Heart right ventricle (tissue), 16 donors: ENCODE measurements around the gene ZNF853. TPM values are rescaled to one million over a fixed set of nuclear protein-coding genes. Genes with fewer than 3 reads are reported as not detected.

Experiments used
- ATAC-seq, 8 donors: fragments of 200-7000 bp; cut with Tn5 transposase; one replicate each; pipeline ENCODE4 v1.9.1; 2020; ENCODE audit warnings: mild to moderate bottlenecking in 8 of 8, moderate library complexity in 8 of 8, moderate number of reproducible peaks in 1 of 8
- DNase-seq, 2 donors: peaks; one replicate each; pipeline ENCODE4 v3.0.0-alpha.2; 2020
- H3K27ac ChIP-seq, 10 donors: fragments of 200-600 bp; sonication (generic) in 2 of 10; one replicate each; pipeline versions ENCODE4 v1.5.0 to v1.8.0; 2020 to 2022; ENCODE audit warnings: mild to moderate bottlenecking in 3 of 10
- H3K27me3 ChIP-seq, 7 donors: fragments of 200-600 bp; one replicate each; pipeline ENCODE4 v1.8.0; 2021 to 2022; ENCODE audit warnings: mild to moderate bottlenecking in 2 of 7
- H3K36me3 ChIP-seq, 9 donors: fragments of 200-600 bp; sonication (generic) in 1 of 9; one replicate each; pipeline versions ENCODE4 v1.5.0 to v1.8.0; 2020 to 2022; ENCODE audit warnings: mild to moderate bottlenecking in 2 of 9
- H3K4me1 ChIP-seq, 9 donors: fragments of 200-600 bp; sonication (generic) in 1 of 9; one replicate each; pipeline versions ENCODE4 v1.5.0 to v1.8.0; 2020 to 2022; ENCODE audit warnings: mild to moderate bottlenecking in 4 of 9
- H3K4me3 ChIP-seq, 10 donors: fragments of 200-600 bp; sonication (generic) in 2 of 10; one replicate each; pipeline versions ENCODE4 v1.5.0 to v1.8.0; 2020 to 2022; ENCODE audit warnings: mild to moderate bottlenecking in 7 of 10, moderate library complexity in 2 of 10
- H3K9me3 ChIP-seq, 11 donors: fragments of 200-600 bp in 10 of 11; sonication (generic) in 2 of 11; one replicate each; pipeline versions ENCODE4 v1.5.0 to v1.8.0; 2013 to 2022; ENCODE audit warnings: mild to moderate bottlenecking in 2 of 11, control low read depth in 1 of 11, moderate library complexity in 1 of 11
- WGBS, 2 donors: extraction: QIAGEN DNeasy Blood & Tissue Kit; methylation state at CpG; one replicate each; pipeline ENCODE4 v1.1.7; 2013; ENCODE audit warnings: inconsistent platforms in 1 of 2; 5-methylcytosine and 5-hydroxymethylcytosine counted together
- intact Hi-C, 10 donors: fragments of 100-400 bp; cut with DNase I; formaldehyde crosslinking; loops; one replicate each; pipeline versions ENCODE4 v1.11.1 to v1.14.2; 2022
- polyA plus RNA-seq, 2 donors: library from polyadenylated mRNA; stranded (reverse); fragments of 200-250 nt; gene quantifications; one replicate each; pipeline ENCODE4 v1.2.3, GENCODE V29; 2013
- total RNA-seq, 10 donors: library from RNA; stranded (reverse); fragmentation: NEBNext Ultra II Directional in 3 of 10; extraction: Animal tissue kit (Norgen Biotek cat#: 25700) in 3 of 10; gene quantifications; one replicate each; pipeline versions ENCODE4 v1.2.1 to v1.2.4, GENCODE V29; 2021 to 2023
- TF ChIP-seq, protein P1 (sequence below), 9 donors: fragments of 200-600 bp; sonication (generic) in 2 of 9; IDR thresholded peaks; one replicate each; pipeline versions ENCODE4 v1.5.0 to v1.8.0; 2021 to 2022; ENCODE audit warnings: antibody characterized with exemption in 9 of 9, mild to moderate bottlenecking in 5 of 9, moderate library complexity in 1 of 9
- donor health status: Arrhythmogenic right ventricular cardiomyopathy.
- donor health status: ischemic (EF 13 %, LVEDD 7.1; RV severe dilation, severe dysfunction).
- donor health status: healthy with polysubstance abuse.
- donor health status: DM: no; HTN: yes; CAD: no.
- donor health status: DM: no; HTN: no; CAD: no.
- donor health status: ischemic (EF 25% LVEDD 6.9; RV normal size, moderate dysfunction).
- donor health status: ischemic (EF 25% LVEDD 5.7; RV mildly dilated, moderate dysfunction).
- donor health status: healthy.
- donor health status: DM: yes; HTN: yes; CAD: no.
- donor health status: Ischemic cardiomyopathy.
- donor health status: ischemic (EF 35%, LVEDD 5.7; RV mildly dilated, moderate dysfunction).
- donor health status: nonischemic (EF 11% LVEDD 7.7; RV severe dilation, severe dysfunction).
- donor health status: DM: yes; HTN: yes; CAD: no.
- donor health status: PGD.
- donor health status: ischemic (EF 29% LVEDD 5.4; RV normal size, mild dysfunction).
- donor health status: nonischemic (EF 23%, LVEDD 6.1; RV moderate dilation, normal function).

The ZNF853 gene
- total and polyA plus RNA-seq, 12 donors = 1.2 to 16.3 (median 13.2) TPM

DNA sequence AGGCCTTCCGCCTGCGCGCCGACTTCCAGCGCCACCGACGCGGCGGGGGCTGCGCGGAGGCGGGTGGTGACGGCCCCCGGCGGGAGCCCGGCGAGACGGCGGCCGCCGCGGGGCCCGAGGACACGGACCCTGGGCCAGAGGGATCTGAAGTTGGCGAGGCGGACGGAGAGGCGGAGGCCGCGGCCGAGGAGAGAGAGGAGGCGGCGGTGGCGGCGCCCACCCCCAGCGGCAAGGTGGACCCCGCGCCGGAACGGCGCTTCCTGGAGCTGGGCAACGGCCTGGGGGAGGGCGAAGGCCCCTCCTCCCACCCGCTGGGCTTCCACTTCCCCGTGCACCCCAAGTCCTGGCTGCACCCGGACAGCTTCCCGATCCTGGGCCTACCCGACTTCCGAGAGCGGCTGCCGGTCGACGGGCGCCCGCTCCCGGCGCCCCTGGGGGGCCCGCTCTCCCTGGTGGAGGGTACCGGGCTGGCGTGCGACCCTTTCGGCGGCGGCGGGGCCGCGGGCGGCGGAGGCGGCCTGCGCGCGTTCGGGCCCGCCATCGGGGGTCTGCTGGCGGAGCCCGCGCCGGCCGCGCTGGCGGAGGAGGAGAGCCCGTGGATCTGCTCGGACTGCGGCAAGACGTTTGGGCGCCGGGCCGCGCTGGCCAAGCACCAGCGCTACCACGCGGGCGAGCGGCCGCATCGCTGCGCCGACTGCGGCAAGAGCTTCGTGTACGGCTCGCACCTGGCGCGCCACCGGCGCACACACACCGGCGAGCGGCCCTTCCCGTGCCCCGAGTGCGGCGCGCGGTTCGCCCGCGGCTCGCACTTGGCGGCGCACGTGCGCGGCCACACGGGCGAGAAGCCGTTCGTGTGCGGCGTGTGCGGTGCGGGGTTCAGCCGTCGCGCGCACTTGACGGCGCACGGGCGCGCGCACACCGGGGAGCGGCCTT lies 37.9 kb downstream of the ZNF853 start:
- 91 to 94% methylated on average over 115 to 146 of the region's 146 CpGs for WGBS, 2 donors
- no peak for DNase-seq
- peaks cover 6 to 68% (median 20%) of the 10 kb centered on the region in 9 donors for H3K36me3 ChIP-seq

DNA sequence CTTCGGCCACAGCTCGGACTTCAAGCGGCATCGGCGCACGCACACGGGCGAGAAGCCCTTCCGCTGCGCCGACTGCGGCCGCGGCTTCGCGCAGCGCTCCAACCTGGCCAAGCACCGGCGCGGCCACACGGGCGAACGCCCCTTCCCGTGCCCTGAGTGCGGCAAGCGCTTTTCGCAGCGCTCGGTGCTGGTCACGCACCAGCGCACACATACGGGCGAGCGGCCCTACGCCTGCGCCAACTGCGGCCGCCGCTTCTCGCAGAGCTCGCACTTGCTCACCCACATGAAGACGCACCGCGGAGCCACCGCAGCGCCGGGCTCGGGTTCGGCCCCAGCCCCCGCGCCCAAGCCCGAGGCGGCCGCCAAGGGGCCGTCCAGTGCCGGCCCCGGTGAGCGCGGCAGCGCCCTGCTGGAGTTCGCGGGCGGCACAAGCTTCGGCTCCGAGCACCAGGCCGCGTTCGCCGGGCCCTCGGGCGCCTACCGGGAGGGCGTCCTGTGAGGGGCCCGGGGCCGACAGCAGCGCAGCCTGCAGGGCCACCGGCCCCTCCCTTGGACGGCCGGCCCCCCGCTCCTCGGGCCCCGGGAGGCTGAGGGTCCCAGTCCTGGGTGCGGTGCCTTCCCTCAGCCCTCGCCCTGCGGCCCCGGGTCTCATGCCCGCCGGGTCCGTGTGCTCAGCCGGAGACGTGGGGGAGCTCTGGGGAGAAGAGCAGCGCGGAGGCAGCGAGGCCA lies 38.9 kb downstream of the ZNF853 start:
- DNase-seq (no peak), ATAC-seq (no peak)
- intact Hi-C loops = no loop called here
- Histone ChIP-seq H3K36me3 (peaks cover 6 to 59% (median 20%) of the 10 kb centered on the region in 9 donors), H3K4me1 (no peaks in the 10 kb centered on the region), H3K27me3 (no peaks in the 10 kb centered on the region), H3K4me3 (no peak overlapping the region), H3K9me3 (peaks cover 0 to 20% (median 0%) of the 10 kb centered on the region in 11 donors), H3K27ac (no peak overlapping the region)
- TF ChIP-seq, protein P1, sequence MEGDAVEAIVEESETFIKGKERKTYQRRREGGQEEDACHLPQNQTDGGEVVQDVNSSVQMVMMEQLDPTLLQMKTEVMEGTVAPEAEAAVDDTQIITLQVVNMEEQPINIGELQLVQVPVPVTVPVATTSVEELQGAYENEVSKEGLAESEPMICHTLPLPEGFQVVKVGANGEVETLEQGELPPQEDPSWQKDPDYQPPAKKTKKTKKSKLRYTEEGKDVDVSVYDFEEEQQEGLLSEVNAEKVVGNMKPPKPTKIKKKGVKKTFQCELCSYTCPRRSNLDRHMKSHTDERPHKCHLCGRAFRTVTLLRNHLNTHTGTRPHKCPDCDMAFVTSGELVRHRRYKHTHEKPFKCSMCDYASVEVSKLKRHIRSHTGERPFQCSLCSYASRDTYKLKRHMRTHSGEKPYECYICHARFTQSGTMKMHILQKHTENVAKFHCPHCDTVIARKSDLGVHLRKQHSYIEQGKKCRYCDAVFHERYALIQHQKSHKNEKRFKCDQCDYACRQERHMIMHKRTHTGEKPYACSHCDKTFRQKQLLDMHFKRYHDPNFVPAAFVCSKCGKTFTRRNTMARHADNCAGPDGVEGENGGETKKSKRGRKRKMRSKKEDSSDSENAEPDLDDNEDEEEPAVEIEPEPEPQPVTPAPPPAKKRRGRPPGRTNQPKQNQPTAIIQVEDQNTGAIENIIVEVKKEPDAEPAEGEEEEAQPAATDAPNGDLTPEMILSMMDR (IDR thresholded peaks at IDR 0.05) = no peak
- 93 to 94% methylated on average over 79 to 94 of the region's 94 CpGs for whole genome bisulfite sequencing, 2 donors

More for the DNA sequence above, 37.9 kb downstream of the ZNF853 start:
- TF ChIP-seq, protein P1 (IDR thresholded peaks at IDR 0.05) = no peak
- peaks cover 0 to 20% (median 0%) of the 10 kb centered on the region in 11 donors for H3K9me3 ChIP-seq
- no peaks in the 10 kb centered on the region for H3K4me1 ChIP-seq
- intact Hi-C loops = no loop called here
- no peak overlapping the region for H3K4me3 ChIP-seq
- no peaks in the 10 kb centered on the region for H3K27me3 ChIP-seq
- ATAC-seq = no peak
- H3K27ac ChIP-seq = no peak overlapping the region

DNA sequence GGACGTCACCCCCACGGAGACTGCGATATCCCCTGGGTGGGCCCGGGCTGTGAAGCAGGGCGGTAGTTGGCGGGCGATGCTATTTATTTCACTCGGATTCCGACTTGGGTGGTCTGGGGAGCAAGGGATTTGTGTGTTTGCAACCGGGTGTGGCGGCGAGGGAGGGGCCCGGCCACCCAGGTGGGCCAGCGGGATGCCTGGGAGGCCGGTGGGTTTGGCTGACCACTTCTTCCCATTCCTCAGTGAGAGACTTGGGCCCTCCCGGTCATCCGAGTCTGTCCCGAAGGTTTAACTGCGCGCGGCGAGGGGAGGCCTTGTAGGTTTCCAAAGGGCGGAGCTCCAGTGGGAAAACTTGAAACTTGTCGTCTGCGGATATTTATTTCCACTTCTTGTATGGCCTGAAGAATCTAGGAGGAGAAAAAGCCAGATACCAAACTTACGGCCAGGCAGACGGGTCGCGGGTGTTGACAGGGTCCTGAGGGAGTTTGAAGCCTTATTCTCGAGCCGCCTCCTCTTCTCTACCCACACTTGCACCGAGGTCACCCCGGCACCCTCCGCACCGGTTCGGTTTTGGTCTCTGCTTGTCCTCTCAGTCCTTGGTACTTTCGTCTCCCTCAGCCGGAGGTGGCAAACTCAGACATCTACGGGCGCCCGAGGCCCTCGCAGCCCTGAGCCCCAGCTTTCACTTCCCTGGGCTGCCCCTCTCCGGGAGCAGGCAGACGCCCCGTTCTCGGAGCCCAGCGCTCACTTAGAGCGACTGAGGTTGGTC lies 39.6 kb downstream of the ZNF853 start:
- H3K27ac ChIP-seq = no peak overlapping the region
- intact Hi-C loops = no loop called here
- no peak overlapping the region for H3K4me3 ChIP-seq
- H3K36me3 ChIP-seq = peaks cover 6 to 51% (median 20%) of the 10 kb centered on the region in 9 donors
- no peaks in the 10 kb centered on the region for H3K27me3 ChIP-seq
- DNase-seq = no peak
- H3K9me3 ChIP-seq = peaks cover 0 to 20% (median 0%) of the 10 kb centered on the region in 11 donors
- 93 to 96% methylated on average over 48 of the region's 48 CpGs for WGBS, 2 donors
- no peak for ATAC-seq
- TF ChIP-seq, protein P1 (IDR thresholded peaks at IDR 0.05) = no peak
- no peaks in the 10 kb centered on the region for H3K4me1 ChIP-seq
